K562 (cell line): ENCODE measurements around the gene DLX6. TPM values are rescaled to one million over a fixed set of nuclear protein-coding genes. Genes with fewer than 3 reads are reported as not detected.

Experiments
- ATAC-seq: fragments of 200-7000 bp; cut with Tn5 transposase; 3 replicates; pipeline ENCODE4 v1.9.1; 2020; ENCODE audit warnings: moderate library complexity
- BruUV-seq: library from RNA; stranded (reverse); fragments of 400-500 nt; replicated peaks from 2 replicates; lab custom pipeline; 2021; lab: Mats Ljungman, UMichigan
- CTCF ChIA-PET: fragments of 300-600 bp; formaldehyde crosslinking; extraction: SDS; loops from one replicate; lab custom pipeline; 2021; ENCODE audit warnings: low intra/inter-chr PET ratio; lab: Yijun Ruan, JAX
- POLR2A ChIA-PET: fragments of 300-600, 350-650 bp; sonication (Branson Sonifier 250); formaldehyde crosslinking; extraction: SDS; loops from one replicate; lab custom pipeline; 2021; ENCODE audit warnings: antibody characterized with exemption, inconsistent platforms; lab: Yijun Ruan, JAX
- DNase-seq, 4 experiments: peaks; one replicate each; pipeline versions ENCODE4 v3.0.0 to v3.0.0-alpha.2; 2011 to 2018; ENCODE audit warnings: low spot score in 3 of 4, mixed read lengths in 3 of 4; ENCODE audit errors: extremely low read depth in 1 of 4
- FAIRE-seq: peaks from 2 replicates; lab custom pipeline; 2011; peaks lifted over from hg19 to GRCh38; lab: Jason Lieb, UNC
- H2AFZ ChIP-seq: 2 replicates; pipeline ENCODE4 v1.6.0; 2011; ENCODE audit warnings: low read depth, low read length, control low read depth, inconsistent platforms
- H3K27ac ChIP-seq: fragments of 200-600 bp; 3 replicates; pipeline ENCODE4 v1.8.0; 2011; ENCODE audit warnings: low read depth, mild to moderate bottlenecking, control low read depth, inconsistent platforms, low read length, moderate library complexity, mixed read lengths; ENCODE audit errors: extremely low read depth
- H3K27me3 ChIP-seq, 2 experiments: fragments of 300-600 bp in 1 of 2; 2 replicates in 1 of 2; 3 replicates in 1 of 2; pipeline versions ENCODE4 v1.6.0 to v1.8.0; 2011; ENCODE audit warnings: inconsistent platforms in 2 of 2, low read length in 2 of 2, mild to moderate bottlenecking in 1 of 2, mixed read lengths in 1 of 2, moderate library complexity in 1 of 2; ENCODE audit not compliant: control insufficient read depth in 2 of 2, insufficient read depth in 2 of 2
- H3K36me3 ChIP-seq: fragments of 300-600 bp; 3 replicates; pipeline ENCODE4 v1.8.0; 2011; ENCODE audit warnings: mild to moderate bottlenecking, low read length, inconsistent platforms; ENCODE audit not compliant: control insufficient read depth, insufficient read depth
- H3K4me1 ChIP-seq, 2 experiments: fragments of 200-600 bp in 1 of 2; replicated peaks in 1 of 2; 2 replicates in 1 of 2; 3 replicates in 1 of 2; pipeline versions ENCODE4 v1.5.1 to v1.8.0; 2011; ENCODE audit warnings: inconsistent platforms in 2 of 2, low read length in 2 of 2, mild to moderate bottlenecking in 1 of 2, mixed read lengths in 1 of 2, moderate library complexity in 1 of 2; ENCODE audit not compliant: control insufficient read depth in 2 of 2, insufficient read depth in 2 of 2
- H3K4me2 ChIP-seq: 2 replicates; pipeline ENCODE4 v1.6.1; 2011; ENCODE audit warnings: low read length, control low read depth, inconsistent platforms, mixed read lengths; ENCODE audit not compliant: insufficient read depth
- H3K4me3 ChIP-seq: fragments of 200-600 bp; sonication (generic), shearing (Covaris generic); 2 replicates; pipeline ENCODE4 v1.5.1; 2016; ENCODE audit warnings: control low read depth, inconsistent platforms
- H3K79me2 ChIP-seq: fragments of 200-600 bp; 3 replicates; pipeline ENCODE4 v1.8.0; 2011; ENCODE audit warnings: low read length, inconsistent platforms; ENCODE audit not compliant: control insufficient read depth, insufficient read depth
- H3K9ac ChIP-seq, 2 experiments: 2 replicates each; pipeline versions ENCODE4 v1.6.0 to v1.6.1; 2011; ENCODE audit warnings: low read depth in 2 of 2, low read length in 2 of 2, control low read depth in 1 of 2, inconsistent platforms in 1 of 2, mild to moderate bottlenecking in 1 of 2, mixed read lengths in 1 of 2; ENCODE audit not compliant: insufficient read depth in 1 of 2
- H3K9me1 ChIP-seq: one replicate; pipeline ENCODE4 v1.6.0; 2011; ENCODE audit warnings: inconsistent platforms, mild to moderate bottlenecking, low read length, moderate library complexity; ENCODE audit not compliant: control insufficient read depth, insufficient read depth
- H3K9me3 ChIP-seq: replicated peaks from 2 replicates; pipeline ENCODE4 v1.5.1; 2011; ENCODE audit warnings: low read depth, low read length, inconsistent platforms; ENCODE audit not compliant: control insufficient read depth, insufficient read depth
- H4K20me1 ChIP-seq: replicated peaks from 2 replicates; pipeline ENCODE4 v1.6.1; 2011; ENCODE audit warnings: low read length, inconsistent platforms, mixed read lengths; ENCODE audit not compliant: control insufficient read depth, insufficient read depth
- BCL6 ChIP-seq: fragments of 250-450 bp; sonication (Bioruptor Pico); IDR thresholded peaks from 2 replicates; pipeline ENCODE4 v1.4.0; 2020
- CBFA2T2 ChIP-seq: fragments of 450-650 bp; conservative IDR thresholded peaks from 2 replicates; pipeline ENCODE4 v1.6.1; 2017; ENCODE audit warnings: mild to moderate bottlenecking
- ETV5 ChIP-seq: sonication (generic); formaldehyde crosslinking; IDR thresholded peaks from 2 replicates; pipeline ENCODE4 v1.4.0; 2020; ENCODE audit warnings: low read depth, mild to moderate bottlenecking, missing genetic modification reagents
- FOXK2 ChIP-seq, 2 experiments: fragments of 450-650 bp; IDR thresholded peaks in 1 of 2; conservative IDR thresholded peaks in 1 of 2; 2 replicates each; pipeline ENCODE4 v1.6.1; 2016; ENCODE audit warnings: low read depth in 2 of 2, mild to moderate bottlenecking in 1 of 2
- SRSF7 ChIP-seq: fragments of 200-400 bp; formaldehyde crosslinking; optimal IDR thresholded peaks from 2 replicates; pipeline ENCODE3; 2017; ENCODE audit warnings: mild to moderate bottlenecking, low read depth, low read length
- STAG1 ChIP-seq: sonication (generic); formaldehyde crosslinking; IDR thresholded peaks from 2 replicates; pipeline ENCODE4 v1.5.0; 2020; ENCODE audit warnings: missing genetic modification reagents, borderline replicate concordance
- TAF7 ChIP-seq: fragments of 450-650 bp; IDR thresholded peaks from 2 replicates; pipeline ENCODE4 v1.6.1; 2016; ENCODE audit warnings: missing genetic modification characterization, missing compliant biosample characterization
- TCF3 ChIP-seq: sonication (generic); formaldehyde crosslinking; IDR thresholded peaks from 2 replicates; pipeline ENCODE4 v1.4.0; 2020; ENCODE audit warnings: mild to moderate bottlenecking, missing genetic modification reagents
- WGBS: fragments of 100-300 bp; shearing (Covaris generic); methylation state at CpG from one replicate; pipeline ENCODE4 v1.1.6; 2016; ENCODE audit warnings: low coverage, mixed read lengths; ENCODE audit not compliant: insufficient coverage; ENCODE audit errors: missing lambda C conversion rate; 5-methylcytosine and 5-hydroxymethylcytosine counted together
- in situ Hi-C: fragments of 300-500 bp; cut with MboI; formaldehyde crosslinking; loops from 4 replicates; pipeline ENCODE4 v1.15.0; 2018; ENCODE audit warnings: inconsistent platforms, mixed read lengths
- intact Hi-C: fragments of 100-400 bp; cut with micrococcal nuclease; formaldehyde crosslinking; loops from 2 replicates; pipeline ENCODE4 v1.14.2; 2022
- polyA plus RNA-seq, 8 experiments: library from polyadenylated mRNA; depleted of rRNA in 4 of 8; stranded (reverse) in 5 of 8; unstranded in 3 of 8; fragments of >200 nt; fragmentation: Nextera tagmentation in 2 of 8; fragmentation: Illumina TruSeq in 1 of 8; extraction: Ambion mirVana in 2 of 8; extraction: Trizol in 1 of 8; gene quantifications; 2 replicates each; pipeline versions ENCODE4 v1.2.1 to v1.2.3, GENCODE V29; 2011 to 2014; ENCODE audit warnings: inconsistent platforms in 1 of 8, missing spikeins in 1 of 8
- total RNA-seq, 7 experiments: library from RNA; depleted of rRNA in 6 of 7; stranded (reverse); fragments of >200 nt in 6 of 7; fragmentation: Illumina TruSeq in 2 of 7; extraction: Trizol in 2 of 7; gene quantifications; 2 replicates each; pipeline versions ENCODE4 v1.2.1 to v1.2.3, GENCODE V29; 2011 to 2021; ENCODE audit warnings: low replicate concordance in 1 of 7
- TF ChIP-seq, protein P1 (sequence below): fragments of 250-450 bp; sonication (Bioruptor Pico); IDR thresholded peaks from 2 replicates; pipeline ENCODE4 v1.5.0; 2021; ENCODE audit warnings: mild to moderate bottlenecking, moderate library complexity

Gene DLX6
- total and polyA plus RNA-seq, 9 of the 15 experiments (the other 6 are each of a cell fraction or from before 2014, with no cell fraction given) = not detected

DNA sequence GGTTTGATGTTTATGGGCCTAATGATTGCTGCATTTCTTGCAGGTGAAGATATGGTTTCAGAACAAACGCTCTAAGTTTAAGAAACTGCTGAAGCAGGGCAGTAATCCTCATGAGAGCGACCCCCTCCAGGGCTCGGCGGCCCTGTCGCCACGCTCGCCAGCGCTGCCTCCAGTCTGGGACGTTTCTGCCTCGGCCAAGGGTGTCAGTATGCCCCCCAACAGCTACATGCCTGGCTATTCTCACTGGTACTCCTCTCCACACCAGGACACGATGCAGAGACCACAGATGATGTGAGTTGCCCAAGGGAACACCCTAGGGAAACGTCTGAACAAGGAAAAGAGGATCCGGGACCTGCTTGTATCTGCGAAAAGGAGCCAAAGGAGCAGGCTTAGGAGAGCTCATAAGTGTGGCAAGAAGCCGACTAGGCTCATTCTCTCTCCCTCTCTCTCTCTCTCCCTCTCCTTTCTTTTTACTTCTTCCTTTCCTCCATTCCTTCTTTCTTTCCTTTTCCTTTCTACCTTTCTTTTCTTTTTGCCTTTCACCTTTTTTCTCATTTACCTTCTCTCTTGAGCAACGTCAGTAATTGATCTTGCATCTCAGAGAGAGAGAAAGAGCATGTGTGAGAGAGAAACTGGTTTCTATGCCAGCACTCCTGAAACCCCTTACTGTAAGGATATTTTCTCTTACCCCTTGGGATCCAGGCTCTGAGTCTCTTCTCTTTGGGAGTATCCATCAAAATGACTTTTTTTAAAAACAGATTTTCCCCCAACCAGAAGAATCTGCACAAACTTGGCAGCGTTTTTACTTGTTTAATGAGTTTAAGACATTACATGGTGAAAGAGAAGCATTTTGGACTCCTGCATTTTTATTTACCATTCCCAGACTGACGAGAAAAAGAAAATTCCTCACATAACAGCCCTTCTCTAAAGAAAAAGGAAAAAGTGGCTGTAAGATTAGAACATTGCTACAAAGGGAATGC is 4.7 kb downstream of the DLX6 start (continued):
- TF ChIP-seq, protein P1, sequence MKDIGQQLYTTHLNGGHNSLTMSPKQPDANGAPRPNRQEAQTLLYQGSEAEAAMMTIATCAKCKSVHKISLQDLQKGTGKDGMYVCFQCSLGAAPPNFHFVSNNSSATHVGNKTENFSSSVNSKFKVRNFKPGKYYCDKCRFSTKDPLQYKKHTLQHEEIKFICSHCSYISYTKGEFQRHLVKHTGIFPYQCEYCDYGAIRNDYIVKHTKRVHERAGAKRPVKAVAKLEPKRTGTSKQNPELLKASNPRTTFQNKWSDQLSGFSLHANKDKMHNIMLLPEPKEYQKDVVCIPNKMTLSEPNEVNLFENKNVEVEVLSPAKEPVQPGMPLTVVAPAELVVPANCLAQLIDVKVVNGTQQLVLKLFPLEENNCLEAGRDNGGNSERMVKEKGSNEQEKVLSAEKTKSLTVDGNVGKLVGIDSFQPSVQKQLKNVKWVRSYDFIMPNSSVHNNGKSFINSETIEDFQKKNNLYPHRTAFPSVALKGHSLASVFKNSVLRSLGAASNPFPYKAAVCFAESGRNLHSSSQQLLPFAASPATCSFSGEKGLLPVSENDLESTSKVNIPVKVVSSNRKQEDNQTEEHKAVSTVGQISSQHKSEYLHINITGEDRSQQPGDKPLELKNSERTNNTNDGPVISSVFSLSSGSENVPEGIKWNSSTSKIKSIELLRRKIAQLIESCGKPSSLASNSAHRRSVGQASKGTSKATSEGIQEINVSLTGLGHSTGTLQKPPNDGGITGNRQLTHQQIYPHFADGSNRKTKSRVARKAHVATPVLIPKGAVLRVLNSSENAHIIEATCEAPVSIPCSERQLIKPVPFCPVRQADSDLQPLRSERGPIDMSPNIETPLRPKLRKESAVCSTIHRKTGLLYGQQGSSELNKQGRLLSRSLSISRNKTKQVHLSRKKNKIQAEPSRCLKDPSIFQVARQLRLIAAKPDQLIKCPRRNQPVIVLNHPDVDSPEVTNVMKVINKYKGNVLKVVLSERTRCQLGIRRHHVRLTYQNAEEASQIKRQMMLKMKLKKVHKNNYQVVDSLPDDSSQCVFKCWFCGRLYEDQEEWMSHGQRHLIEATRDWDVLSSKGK (CRISPR knock-in tag) = no peak
- TF ChIP-seq ETV5 (CRISPR knock-in tag) (no peak), STAG1 (CRISPR knock-in tag) (no peak)

DNA sequence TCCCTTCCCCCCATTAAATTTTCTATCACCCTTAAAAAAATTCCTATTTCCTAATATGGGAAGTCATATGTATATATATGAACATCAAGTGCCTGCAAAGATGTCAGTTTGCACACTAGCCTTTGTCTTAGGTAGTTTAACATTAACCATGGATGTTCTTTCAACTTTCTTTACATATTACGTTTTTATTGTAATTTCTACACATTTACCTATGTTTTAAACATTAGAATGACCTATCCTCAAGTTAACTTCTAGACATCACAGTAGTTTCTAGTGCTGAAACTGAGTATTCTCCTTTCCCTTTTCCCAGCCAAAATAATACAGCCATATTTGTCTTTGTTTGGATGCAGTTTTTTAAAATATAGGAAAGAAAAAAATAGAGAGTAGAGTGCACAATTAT is 5.8 kb downstream of the DLX6 start:
- 0% methylated on average over 1 of the region's 1 CpG for WGBS
- in situ Hi-C loops = no loop called here
- no peak for DNase-seq
- BruUV-seq = no TSS peak
- no peak overlapping the region for H3K9ac ChIP-seq
- intact Hi-C loops = no loop called here
- no peak overlapping the region for H3K27ac ChIP-seq
- no peak for FAIRE-seq
- peaks cover 0 to 1% of the 10 kb centered on the region in 2 experiments; a peak in 1 of 5 replicates for H3K4me1 ChIP-seq
- CTCF ChIA-PET = no interaction called here
- H3K36me3 ChIP-seq = no peaks in the 10 kb centered on the region
- H3K4me2 ChIP-seq = no peak overlapping the region
- H3K9me3 ChIP-seq = no peaks in the 10 kb centered on the region
- no peaks in the 10 kb centered on the region for H3K79me2 ChIP-seq
- POLR2A ChIA-PET = no interaction called here
- no peaks in the 10 kb centered on the region for H3K9me1 ChIP-seq
- H2AFZ ChIP-seq = no peak overlapping the region
- H4K20me1 ChIP-seq = no peaks in the 10 kb centered on the region
- H3K4me3 ChIP-seq = no peak overlapping the region
- H3K27me3 ChIP-seq = peaks cover 51 to 54% of the 10 kb centered on the region in 2 experiments; a peak in 4 of 5 replicates
- ATAC-seq = no peak
- TF ChIP-seq BCL6 = no peak
- TF ChIP-seq FOXK2 (conservative IDR thresholded peaks at IDR 0.05 in 1 of 2, IDR thresholded peaks at IDR 0.05 in 1 of 2; ENCODE audit: low read depth in 2 of 2) = no peak
- no peak for TF ChIP-seq SRSF7
- TF ChIP-seq CBFA2T2 = no peak
- no peak for TF ChIP-seq TCF3 (CRISPR knock-in tag)
- TF ChIP-seq TAF7 (tag) = no peak
